Trophoblast cell (in vitro differentiated cells and primary cell): ENCODE measurements around the gene FAM110A.

ENCODE experiments used
- DNase-seq, 2 donors: peaks; one replicate each; pipeline ENCODE4 v3.0.0-alpha.2; 2016
- H2AFZ ChIP-seq: 2 replicates; pipeline ENCODE4 v1.6.1; 2013; ENCODE audit warnings: low read length, moderate library complexity, mild to moderate bottlenecking; ENCODE audit not compliant: insufficient read depth, poor library complexity
- H2AK5ac ChIP-seq: 2 replicates; pipeline ENCODE4 v1.6.1; 2013; ENCODE audit warnings: mild to moderate bottlenecking, low read length
- H2BK120ac ChIP-seq: 2 replicates; pipeline ENCODE4 v1.6.1; 2013; ENCODE audit warnings: low read length, mild to moderate bottlenecking, moderate library complexity; ENCODE audit not compliant: insufficient read depth, poor library complexity
- H2BK12ac ChIP-seq: 2 replicates; pipeline ENCODE4 v1.6.1; 2013; ENCODE audit warnings: mild to moderate bottlenecking, low read length, moderate library complexity
- H2BK5ac ChIP-seq: 2 replicates; pipeline ENCODE4 v1.6.1; 2013; ENCODE audit warnings: low read length, low read depth, moderate library complexity, mild to moderate bottlenecking; ENCODE audit not compliant: poor library complexity
- H3K14ac ChIP-seq: 2 replicates; pipeline ENCODE4 v1.6.1; 2013; ENCODE audit warnings: mild to moderate bottlenecking, low read length
- H3K18ac ChIP-seq: 2 replicates; pipeline ENCODE4 v1.6.1; 2013; ENCODE audit warnings: mild to moderate bottlenecking, low read length
- H3K23ac ChIP-seq: 2 replicates; pipeline ENCODE4 v1.6.1; 2013; ENCODE audit warnings: low read length
- H3K27ac ChIP-seq: 2 replicates; pipeline ENCODE4 v1.5.1; 2013; ENCODE audit warnings: low read depth, mild to moderate bottlenecking, inconsistent platforms, low read length, moderate library complexity
- H3K27me3 ChIP-seq: 2 replicates; pipeline ENCODE4 v1.6.1; 2013; ENCODE audit warnings: inconsistent platforms, mild to moderate bottlenecking, low read length, moderate library complexity; ENCODE audit not compliant: insufficient read depth
- H3K36me3 ChIP-seq, 2 experiments: 1 replicate in 1 of 2; 2 replicates in 1 of 2; pipeline ENCODE4 v1.6.1; 2013; ENCODE audit warnings: low read length in 2 of 2, mild to moderate bottlenecking in 2 of 2, moderate library complexity in 1 of 2; ENCODE audit not compliant: insufficient read depth in 2 of 2, control insufficient read depth in 1 of 2
- H3K4ac ChIP-seq: 2 replicates; pipeline ENCODE4 v1.6.1; 2013; ENCODE audit warnings: low read depth, mild to moderate bottlenecking, low read length, moderate library complexity
- H3K4me1 ChIP-seq, 2 experiments: 1 replicate in 1 of 2; 2 replicates in 1 of 2; pipeline ENCODE4 v1.6.1; 2013; ENCODE audit warnings: low read length in 2 of 2, mild to moderate bottlenecking in 2 of 2, moderate library complexity in 1 of 2; ENCODE audit not compliant: insufficient read depth in 2 of 2, control insufficient read depth in 1 of 2
- H3K4me2 ChIP-seq: 2 replicates; pipeline ENCODE4 v1.6.1; 2013; ENCODE audit warnings: inconsistent platforms, mild to moderate bottlenecking, low read length, moderate library complexity
- H3K4me3 ChIP-seq: 2 replicates; pipeline ENCODE4 v1.5.1; 2013; ENCODE audit warnings: mild to moderate bottlenecking, low read depth, low read length, inconsistent platforms
- H3K79me1 ChIP-seq: one replicate; pipeline ENCODE4 v1.6.1; 2013; ENCODE audit warnings: low read length
- H3K79me2 ChIP-seq: 2 replicates; pipeline ENCODE4 v1.6.1; 2013; ENCODE audit warnings: low read length, mild to moderate bottlenecking; ENCODE audit not compliant: control insufficient read depth, insufficient read depth, poor library complexity
- H3K9ac ChIP-seq: 2 replicates; pipeline ENCODE4 v1.6.1; 2013; ENCODE audit warnings: mild to moderate bottlenecking, low read length
- H3K9me3 ChIP-seq: 2 replicates; pipeline ENCODE4 v1.6.1; 2013; ENCODE audit warnings: low read depth, mild to moderate bottlenecking, control low read depth, inconsistent platforms, low read length; ENCODE audit not compliant: insufficient read depth
- H4K12ac ChIP-seq: 2 replicates; pipeline ENCODE4 v1.6.1; 2013; ENCODE audit warnings: low read depth, mild to moderate bottlenecking, low read length, moderate library complexity
- H4K8ac ChIP-seq: 2 replicates; pipeline ENCODE4 v1.6.1; 2013; ENCODE audit warnings: low read depth, mild to moderate bottlenecking, low read length, moderate library complexity
- H4K91ac ChIP-seq: one replicate; pipeline ENCODE4 v1.6.1; 2013; ENCODE audit warnings: low read depth, mild to moderate bottlenecking, low read length, moderate library complexity
- WGBS: extraction: QIAGEN DNeasy Blood & Tissue Kit; methylation state at CpG from one replicate; pipeline ENCODE4 v1.1.7; 2013; ENCODE audit warnings: missing lambda C conversion rate; ENCODE audit not compliant: insufficient read length, insufficient coverage; ENCODE audit errors: extremely low coverage; 5-methylcytosine and 5-hydroxymethylcytosine counted together

The FAM110A gene

DNA sequence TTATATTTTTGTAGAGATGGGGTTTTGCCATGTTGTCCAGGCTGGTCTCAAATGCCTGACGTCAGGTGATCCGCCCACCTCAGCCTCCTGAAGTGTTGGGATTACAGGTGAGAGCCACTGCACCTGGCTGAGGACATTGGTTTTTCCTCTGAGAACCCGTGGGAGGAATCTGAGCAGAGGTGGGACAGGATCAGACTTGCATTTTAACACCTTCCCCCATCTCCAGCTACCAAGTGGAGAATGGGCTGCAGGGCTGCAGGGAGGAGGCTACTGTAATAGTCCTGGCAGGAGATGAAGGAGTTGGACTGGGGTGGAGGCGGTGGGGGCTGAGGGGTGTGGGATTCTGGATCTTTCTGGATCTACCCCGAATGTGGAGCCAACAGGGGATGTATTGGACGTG is 24.5 kb downstream of the FAM110A start:
- Histone ChIP-seq H3K27me3 (no peaks in the 10 kb centered on the region), H3K9ac (no peak overlapping the region), H3K4me2 (no peak overlapping the region), H2BK12ac (no peak overlapping the region), H3K36me3 (no peaks in the 10 kb centered on the region), H3K23ac (no peak overlapping the region), H2AK5ac (no peak overlapping the region), H3K27ac (no peak overlapping the region), H2BK5ac (no peak overlapping the region), H3K79me2 (no peaks in the 10 kb centered on the region), H4K91ac (no peak overlapping the region), H3K14ac (no peak overlapping the region), H3K4me1 (peaks cover 3 to 4% of the 10 kb centered on the region in 2 experiments), H3K4me3 (no peak overlapping the region), H4K12ac (no peak overlapping the region), H3K79me1 (no peaks in the 10 kb centered on the region), H3K9me3 (no peaks in the 10 kb centered on the region), H4K8ac (no peak overlapping the region), H3K4ac (no peak overlapping the region), H2AFZ (no peak overlapping the region), H3K18ac (no peak overlapping the region), H2BK120ac (no peak overlapping the region)
- WGBS = no CpG with 5 or more reads among the region's 6 CpGs
- DNase-seq = no peak

DNA sequence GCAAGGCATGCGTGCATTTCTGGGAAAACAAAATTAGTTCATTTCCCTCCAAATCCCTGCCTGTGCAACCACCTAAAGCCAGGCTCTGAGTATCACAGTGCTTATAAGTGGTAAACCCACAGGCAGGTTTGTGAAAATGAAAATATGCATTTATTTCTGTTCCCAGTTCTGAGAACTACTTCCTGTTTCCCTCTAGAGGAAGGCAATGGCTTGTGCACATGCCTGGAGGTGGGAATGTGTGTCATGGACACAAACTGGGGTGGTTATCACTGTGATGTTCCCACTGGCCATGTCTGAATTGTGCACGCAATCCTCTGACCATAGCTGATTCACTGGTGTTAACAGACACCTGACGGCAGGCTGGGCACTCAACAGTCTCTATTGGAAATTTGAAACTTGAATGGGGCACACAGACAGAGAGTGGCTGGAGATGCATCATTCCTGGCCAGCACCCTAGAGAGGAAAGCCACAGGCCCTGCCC is 26.3 kb downstream of the FAM110A start:
- H2AK5ac ChIP-seq = no peak overlapping the region
- no peak overlapping the region for H3K4ac ChIP-seq
- H3K9ac ChIP-seq = no peak overlapping the region
- no peak overlapping the region for H3K27ac ChIP-seq
- no peaks in the 10 kb centered on the region for H3K9me3 ChIP-seq
- H3K23ac ChIP-seq = no peak overlapping the region
- H3K4me1 ChIP-seq = peaks cover 3 to 4% of the 10 kb centered on the region in 2 experiments
- no peak overlapping the region for H4K8ac ChIP-seq
- no peaks in the 10 kb centered on the region for H3K27me3 ChIP-seq
- H2BK5ac ChIP-seq = no peak overlapping the region
- H3K79me2 ChIP-seq = no peaks in the 10 kb centered on the region
- H2BK120ac ChIP-seq = no peak overlapping the region
- H3K4me2 ChIP-seq = no peak overlapping the region
- H3K36me3 ChIP-seq = no peaks in the 10 kb centered on the region
- no peaks in the 10 kb centered on the region for H3K79me1 ChIP-seq
- H3K4me3 ChIP-seq = no peak overlapping the region
- H2AFZ ChIP-seq = no peak overlapping the region
- WGBS = no CpG with 5 or more reads among the region's 3 CpGs
- H4K12ac ChIP-seq = no peak overlapping the region
- no peak overlapping the region for H2BK12ac ChIP-seq
- no peak overlapping the region for H3K14ac ChIP-seq
- no peak overlapping the region for H3K18ac ChIP-seq
- H4K91ac ChIP-seq = no peak overlapping the region
- no peak for DNase-seq

DNA sequence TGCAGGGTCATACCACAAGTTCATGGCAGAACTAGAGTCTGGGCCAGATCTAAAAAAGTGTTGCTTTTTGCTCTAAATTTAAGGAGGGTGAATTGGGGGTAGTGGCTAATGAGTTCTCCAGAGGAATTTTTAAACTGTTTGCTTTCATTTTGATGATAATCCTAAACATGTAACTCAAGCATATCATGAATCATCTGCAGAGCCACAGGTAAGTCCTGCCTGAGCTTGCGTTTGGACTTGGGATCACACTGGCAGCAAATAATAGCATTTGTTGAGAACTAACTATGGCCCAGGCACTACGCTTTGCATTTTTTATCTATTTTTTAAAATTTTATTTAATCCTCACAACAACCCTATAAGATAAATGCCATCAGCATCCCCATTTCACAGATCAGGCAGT is 27.4 kb downstream of the FAM110A start:
- Histone ChIP-seq H3K23ac (no peak overlapping the region), H3K4me2 (no peak overlapping the region), H3K9ac (no peak overlapping the region), H4K8ac (no peak overlapping the region), H4K91ac (no peak overlapping the region), H3K79me1 (no peaks in the 10 kb centered on the region), H3K27ac (no peak overlapping the region), H3K4me3 (no peak overlapping the region), H3K27me3 (no peaks in the 10 kb centered on the region), H2BK5ac (no peak overlapping the region), H3K4ac (no peak overlapping the region), H2AFZ (no peak overlapping the region), H2BK12ac (no peak overlapping the region), H2BK120ac (no peak overlapping the region), H3K9me3 (no peaks in the 10 kb centered on the region), H3K36me3 (no peaks in the 10 kb centered on the region), H3K79me2 (no peaks in the 10 kb centered on the region), H2AK5ac (no peak overlapping the region), H4K12ac (no peak overlapping the region), H3K4me1 (peaks cover 3 to 4% of the 10 kb centered on the region in 2 experiments), H3K14ac (no peak overlapping the region), H3K18ac (no peak overlapping the region)
- WGBS = no CpG with 5 or more reads among the region's 2 CpGs
- DNase-seq = no peak

DNA sequence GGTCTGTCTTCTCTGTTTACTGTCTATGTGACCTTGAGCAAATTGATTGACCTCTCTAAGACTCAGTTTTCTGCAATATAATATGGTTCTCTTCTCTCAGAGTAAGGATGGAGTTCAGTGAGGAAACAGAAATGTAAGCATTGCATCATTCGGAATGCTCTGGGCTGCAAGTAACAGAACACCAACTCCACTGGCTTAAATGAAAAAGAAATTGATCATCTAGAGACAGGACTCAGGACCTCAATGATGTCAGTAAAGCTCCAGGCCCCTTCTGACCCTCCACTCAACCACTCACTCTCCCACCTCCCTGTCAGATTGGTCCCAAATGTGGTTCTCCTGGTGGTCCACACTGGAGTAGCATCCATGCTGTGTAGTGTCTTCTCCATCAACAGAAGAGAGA is 31.9 kb downstream of the FAM110A start:
- Histone ChIP-seq H3K9ac (no peak overlapping the region), H2BK12ac (no peak overlapping the region), H4K91ac (no peak overlapping the region), H4K12ac (no peak overlapping the region), H3K4ac (no peak overlapping the region), H2AK5ac (no peak overlapping the region), H3K27me3 (no peaks in the 10 kb centered on the region), H2BK120ac (no peak overlapping the region), H3K9me3 (no peaks in the 10 kb centered on the region), H3K18ac (no peak overlapping the region), H3K79me1 (no peaks in the 10 kb centered on the region), H3K14ac (no peak overlapping the region), H3K36me3 (no peaks in the 10 kb centered on the region), H3K4me3 (no peak overlapping the region), H3K79me2 (no peaks in the 10 kb centered on the region), H2AFZ (no peak overlapping the region), H3K23ac (no peak overlapping the region), H2BK5ac (no peak overlapping the region), H3K4me2 (no peak overlapping the region), H3K27ac (no peak overlapping the region), H4K8ac (no peak overlapping the region), H3K4me1 (no peaks in the 10 kb centered on the region)
- WGBS = no CpG with 5 or more reads among the region's 1 CpG
- no peak for DNase-seq
